GM21528 (cell line): ENCODE data around the gene CACUL1.
"Not testable (repeated sequence)": the region's sequence is repeated elsewhere in the genome, so short reads cannot be mapped to it uniquely, and the experiment has no call there.

ENCODE experiments used
- ATAC-seq: cut with Tn5 transposase; IDR thresholded peaks from one replicate; pipeline ENCODE4 v1.9.1; 2021; ENCODE audit warnings: mild to moderate bottlenecking, moderate library complexity; ENCODE audit not compliant: unreplicated experiment, low FRiP score

Gene CACUL1

GRCh38 chr10:118658762-118659161, 96.0 kb downstream of the CACUL1 start:
- ATAC-seq = no peak

DNA sequence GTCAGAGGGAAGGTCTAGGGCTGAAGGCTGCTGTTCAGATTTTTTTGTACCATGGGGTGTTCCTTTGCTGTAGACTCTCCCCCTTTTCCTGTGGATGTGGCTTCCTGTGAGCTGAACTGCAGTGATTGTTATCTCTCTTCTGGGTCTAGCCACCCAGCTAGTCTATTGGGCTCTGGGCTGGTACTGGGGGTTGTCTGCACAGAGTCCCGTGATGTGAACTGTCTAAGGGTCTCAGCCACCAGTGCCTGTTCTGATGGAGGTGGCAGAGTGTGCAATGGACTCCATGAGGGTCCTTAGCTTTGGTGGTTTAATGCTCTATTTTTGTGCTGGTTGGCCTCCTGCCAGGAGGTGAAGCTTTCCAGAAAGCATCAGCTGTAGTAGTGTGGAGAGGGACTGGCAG, 96.6 kb downstream of the CACUL1 start:
- not testable (repeated sequence) for ATAC-seq

DNA sequence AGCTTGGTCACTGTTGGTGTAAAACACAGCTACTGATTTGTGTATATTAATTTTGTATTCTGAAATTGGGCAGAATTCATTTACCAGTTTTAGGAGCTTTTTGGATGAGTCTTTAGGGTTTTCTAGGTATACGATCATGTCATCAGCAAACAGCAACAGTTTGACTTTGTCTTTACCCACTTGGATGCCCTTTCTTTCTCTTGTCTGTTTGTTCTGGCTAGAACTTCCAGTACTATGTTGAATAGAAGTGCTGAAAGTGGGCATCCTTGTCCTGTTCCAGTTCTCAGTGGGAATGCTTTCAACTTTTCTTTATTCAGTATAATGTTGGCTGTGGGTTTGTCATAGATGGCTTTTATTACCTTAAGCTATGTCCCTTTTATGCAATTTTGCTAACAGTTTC, 109.5 kb downstream of the CACUL1 start:
- not testable (repeated sequence) for ATAC-seq

- ATAC-seq = no peak
These were observed 112.5 kb downstream of the CACUL1 start for GRCh38 chr10:118642228-118642627.

- ATAC-seq = no peak
These were observed 116.1 kb downstream of the CACUL1 start for GRCh38 chr10:118638680-118639079.

DNA sequence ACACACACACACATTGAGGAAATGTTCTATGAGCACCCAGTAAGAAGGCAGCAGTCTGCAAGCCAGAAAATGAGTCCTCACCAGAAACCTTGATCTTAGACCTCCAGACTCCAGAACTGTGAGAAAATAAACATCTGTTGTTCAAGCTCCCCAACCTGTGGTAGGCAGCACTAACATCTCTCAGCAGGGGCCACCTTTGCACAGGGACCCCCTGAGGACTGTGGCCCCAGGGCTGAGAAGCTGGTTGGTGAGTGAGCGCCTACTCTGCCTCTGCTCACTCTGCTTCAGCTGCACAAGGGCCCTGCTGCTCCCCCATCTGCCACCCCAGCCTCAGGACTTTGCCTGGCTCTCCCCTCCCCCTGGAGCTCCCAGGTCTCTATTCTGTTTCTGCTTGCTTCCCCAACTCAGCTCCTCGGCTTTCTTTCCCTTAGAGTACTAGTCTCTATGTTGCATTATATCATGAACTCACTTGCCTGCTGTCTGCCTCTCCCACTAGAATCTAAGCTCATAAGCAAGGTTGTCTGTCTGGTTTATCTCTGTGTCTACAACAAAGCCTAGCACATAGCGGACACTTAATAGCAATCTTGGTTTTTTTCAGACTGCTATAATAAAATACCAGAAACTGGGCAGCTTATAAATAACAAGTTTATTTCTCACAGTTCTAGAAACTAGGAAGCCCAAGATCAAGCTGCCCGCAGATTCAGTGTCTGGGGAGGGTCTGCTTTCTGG, 118.9 kb downstream of the CACUL1 start:
- ATAC-seq = no peak

DNA sequence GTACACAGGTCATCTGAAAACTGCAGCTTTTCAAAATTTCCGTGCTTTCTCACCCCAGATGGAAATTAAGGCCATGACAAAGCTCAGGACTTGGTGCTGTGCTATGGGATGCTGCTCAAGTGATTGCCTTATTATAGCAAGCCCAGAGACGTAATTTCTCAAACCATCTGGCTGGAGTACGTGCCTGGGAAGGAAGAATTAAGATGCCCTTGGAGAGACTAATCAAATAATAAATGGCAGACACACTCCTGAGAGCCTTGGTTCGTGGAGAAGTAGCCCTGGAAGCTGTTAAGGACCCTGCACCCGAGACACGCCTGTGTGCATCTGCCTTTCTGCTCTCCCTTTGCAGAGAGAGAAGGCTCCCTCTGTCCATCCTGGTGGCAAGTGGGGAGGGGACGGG, 121.0 kb downstream of the CACUL1 start:
- ATAC-seq = no peak

DNA sequence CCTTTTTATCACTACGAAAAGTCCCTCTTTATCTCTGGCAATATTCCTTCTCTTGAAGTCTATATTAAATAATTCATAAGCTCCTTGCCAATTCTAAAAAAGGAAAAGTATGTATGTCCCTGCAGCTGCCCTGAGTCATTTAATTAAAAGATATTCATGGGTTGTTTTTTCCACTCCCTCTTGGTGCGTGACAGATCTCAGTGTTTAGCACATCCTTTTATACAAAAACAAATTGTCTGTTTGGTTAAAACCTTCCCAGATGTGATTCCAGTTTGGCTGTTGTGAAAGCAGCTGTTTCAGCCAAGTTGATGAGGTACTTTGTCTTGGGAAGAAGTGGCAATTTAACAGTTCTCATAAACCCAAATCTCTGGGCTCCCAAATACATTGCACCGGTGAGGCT, 125.6 kb downstream of the CACUL1 start:
- ATAC-seq = no peak

- no peak for ATAC-seq
These were observed 126.4 kb downstream of the CACUL1 start for GRCh38 chr10:118628397-118628796.

DNA sequence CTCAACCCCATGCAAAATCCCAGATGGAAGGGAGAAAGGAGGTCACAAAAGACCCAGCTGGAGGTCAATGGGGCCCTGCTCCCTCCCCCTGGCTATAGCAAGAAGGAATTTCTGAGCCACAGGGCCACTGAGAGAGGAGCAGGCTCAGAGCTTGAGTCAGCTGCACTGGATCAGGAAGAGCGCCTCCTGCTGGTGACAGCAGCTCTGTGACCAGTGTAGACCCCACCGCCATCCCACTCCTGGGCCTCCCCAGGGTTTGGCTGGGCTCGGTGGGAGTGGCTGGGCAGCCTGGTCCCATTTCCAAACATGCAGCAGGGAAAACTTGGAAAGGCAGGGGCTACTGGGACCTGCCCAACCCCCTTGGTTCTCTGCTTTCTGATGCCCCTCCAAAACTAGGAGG, 127.8 kb downstream of the CACUL1 start:
- no peak for ATAC-seq
